HepG2 (cell line): ENCODE data around the gene DCLRE1B. TPM values are rescaled to one million over a fixed set of nuclear protein-coding genes. Genes with fewer than 3 reads are reported as not detected.

Source experiments
- FOXJ3 ChIP-seq: sonication (generic); formaldehyde crosslinking; IDR thresholded peaks from 2 replicates; pipeline ENCODE4 v1.4.0; 2020; ENCODE audit warnings: missing genetic modification reagents, mild to moderate bottlenecking, borderline replicate concordance
- MBD4 ChIP-seq: IDR thresholded peaks from 2 replicates; pipeline ENCODE4 v1.6.1; 2012; ENCODE audit warnings: low read length, inconsistent platforms, borderline replicate concordance
- PATZ1 ChIP-seq: sonication (generic); formaldehyde crosslinking; IDR thresholded peaks from 2 replicates; pipeline ENCODE4 v1.4.0; 2020; ENCODE audit warnings: missing genetic modification reagents
- RAD21 ChIP-seq: fragments of 450-650 bp; formaldehyde crosslinking; IDR thresholded peaks from 2 replicates; pipeline ENCODE4 v1.5.0; 2020; ENCODE audit warnings: mild to moderate bottlenecking
- SMAD9 ChIP-seq: sonication (generic); formaldehyde crosslinking; IDR thresholded peaks from 2 replicates; pipeline ENCODE4 v1.5.1; 2020; ENCODE audit warnings: mild to moderate bottlenecking, missing genetic modification reagents
- TEF ChIP-seq: sonication (generic); formaldehyde crosslinking; IDR thresholded peaks from 2 replicates; pipeline ENCODE4 v1.5.0; 2020; ENCODE audit warnings: missing genetic modification reagents
- ZMYM2 ChIP-seq: sonication (generic); formaldehyde crosslinking; IDR thresholded peaks from 2 replicates; pipeline ENCODE4 v1.8.0; 2022; ENCODE audit warnings: mild to moderate bottlenecking, missing genetic modification reagents
- ZNF20 ChIP-seq: sonication (generic); formaldehyde crosslinking; IDR thresholded peaks from 2 replicates; pipeline ENCODE4 v1.4.0; 2020; ENCODE audit warnings: mild to moderate bottlenecking, moderate library complexity, missing genetic modification reagents
- ZNF335 ChIP-seq: sonication (generic); formaldehyde crosslinking; IDR thresholded peaks from 2 replicates; pipeline ENCODE4 v1.4.0; 2020; ENCODE audit warnings: missing genetic modification reagents
- ZNF460 ChIP-seq: sonication (generic); formaldehyde crosslinking; IDR thresholded peaks from 2 replicates; pipeline ENCODE4 v1.5.1; 2020; ENCODE audit warnings: missing genetic modification reagents, mild to moderate bottlenecking, borderline replicate concordance
- ZNF512 ChIP-seq: sonication (generic); formaldehyde crosslinking; IDR thresholded peaks from 2 replicates; pipeline ENCODE4 v1.4.0; 2020; ENCODE audit warnings: mild to moderate bottlenecking, missing genetic modification reagents
- ZNF557 ChIP-seq: sonication (generic); formaldehyde crosslinking; IDR thresholded peaks from 2 replicates; pipeline ENCODE4 v1.4.0; 2020; ENCODE audit warnings: missing genetic modification reagents
- ZNF652 ChIP-seq: IDR thresholded peaks from 2 replicates; pipeline ENCODE4 v1.6.1; 2016; ENCODE audit warnings: low read depth, borderline replicate concordance
- ZNF687 ChIP-seq: sonication (generic); formaldehyde crosslinking; IDR thresholded peaks from 2 replicates; pipeline ENCODE4 v1.5.1; 2020; ENCODE audit warnings: mild to moderate bottlenecking, missing genetic modification reagents, moderate library complexity
- ZNF710 ChIP-seq: sonication (generic); formaldehyde crosslinking; IDR thresholded peaks from 2 replicates; pipeline ENCODE4 v1.5.0; 2020; ENCODE audit warnings: mild to moderate bottlenecking, missing genetic modification reagents, borderline replicate concordance
- ZNF768 ChIP-seq: sonication (generic); formaldehyde crosslinking; IDR thresholded peaks from 2 replicates; pipeline ENCODE4 v1.4.0; 2020; ENCODE audit warnings: missing genetic modification reagents
- ZNF780A ChIP-seq: sonication (generic); formaldehyde crosslinking; IDR thresholded peaks from 2 replicates; pipeline ENCODE4 v1.8.0; 2022; ENCODE audit warnings: mild to moderate bottlenecking, missing genetic modification reagents, moderate library complexity
- ZNF790 ChIP-seq: sonication (generic); formaldehyde crosslinking; IDR thresholded peaks from 2 replicates; pipeline ENCODE4 v1.8.0; 2022; ENCODE audit warnings: missing genetic modification reagents, mild to moderate bottlenecking, borderline replicate concordance
- polyA plus RNA-seq, 8 experiments: library from polyadenylated mRNA; depleted of rRNA in 3 of 8; stranded (reverse) in 7 of 8; unstranded in 1 of 8; fragments of >200 nt; fragmentation: Illumina TruSeq in 4 of 8; extraction: Trizol in 4 of 8; gene quantifications; 2 replicates each; pipeline versions ENCODE4 v1.2.1 to v1.2.3, GENCODE V29; 2011 to 2016; ENCODE audit warnings: low read depth in 4 of 8, missing spikeins in 1 of 8, mixed read lengths in 1 of 8; ENCODE audit not compliant: insufficient read depth in 1 of 8
- total RNA-seq, 5 experiments: library from RNA; depleted of rRNA; stranded (reverse); fragments of >200 nt; fragmentation: Illumina TruSeq; extraction: Trizol; gene quantifications; 2 replicates each; pipeline ENCODE4 v1.2.3, GENCODE V29; 2016; ENCODE audit warnings: low read depth in 1 of 5

Gene DCLRE1B
- total and polyA plus RNA-seq, 2 of the 13 experiments (the other 11 are each of a cell fraction or from before 2014, with no cell fraction given), result 2.7 to 8.0 TPM

GRCh38 chr1:113930499-113931161 is 25.5 kb downstream of the DCLRE1B start (continued):
- TF ChIP-seq ZNF710 (CRISPR knock-in tag), result no peak
- TF ChIP-seq MBD4, result no peak
- no peak for TF ChIP-seq SMAD9 (CRISPR knock-in tag)
- no peak for TF ChIP-seq ZNF512 (CRISPR knock-in tag)
- no peak for TF ChIP-seq ZNF687 (CRISPR knock-in tag)
- no peak for TF ChIP-seq ZMYM2 (CRISPR knock-in tag)
- TF ChIP-seq ZNF557 (CRISPR knock-in tag), result no peak
- TF ChIP-seq ZNF335 (CRISPR knock-in tag), result no peak
- no peak for TF ChIP-seq RAD21 (CRISPR knock-in tag)
- 0 out of 2 replicates have a peak, but pooled peaks have one; percentile 18 for TF ChIP-seq ZNF652 (CRISPR knock-in tag)
- TF ChIP-seq ZNF460 (CRISPR knock-in tag), result no peak
- TF ChIP-seq ZNF768, result no peak
- no peak for TF ChIP-seq TEF
- no peak for TF ChIP-seq FOXJ3 (CRISPR knock-in tag)
- 0 out of 2 replicates have a peak, but pooled peaks have one; percentile 13 for TF ChIP-seq PATZ1 (CRISPR knock-in tag)
- no peak for TF ChIP-seq ZNF20 (CRISPR knock-in tag)
- no peak for TF ChIP-seq ZNF790
- no peak for TF ChIP-seq ZNF780A (CRISPR knock-in tag)
